Neural progenitor cell (in vitro differentiated cells): Measurements from ENCODE around the gene PADI4. TPM values are rescaled to one million over a fixed set of nuclear protein-coding genes. Genes with fewer than 3 reads are reported as not detected.

Experiments
- DNase-seq: peaks from one replicate; pipeline ENCODE4 v3.0.0-alpha.2; 2016; ENCODE audit warnings: low spot score
- H2AFZ ChIP-seq: fragments of 200-600 bp; sonication (generic); replicated peaks from 2 replicates; pipeline ENCODE4 v1.6.1; 2016; ENCODE audit warnings: antibody characterized with exemption
- H3F3A ChIP-seq: fragments of 200-600 bp; sonication (generic); 2 replicates; pipeline ENCODE4 v1.6.1; 2016; ENCODE audit warnings: antibody characterized with exemption, low read depth
- H3K27ac ChIP-seq: fragments of 200-600 bp; sonication (generic); 2 replicates; pipeline ENCODE4 v1.5.1; 2016; ENCODE audit warnings: mild to moderate bottlenecking
- H3K27me3 ChIP-seq: fragments of 200-600 bp; sonication (generic); 2 replicates; pipeline ENCODE4 v1.6.1; 2016; ENCODE audit warnings: mild to moderate bottlenecking, moderate library complexity
- H3K36me3 ChIP-seq: fragments of 200-600 bp; sonication (generic); 2 replicates; pipeline ENCODE4 v1.5.1; 2016
- H3K4me1 ChIP-seq: fragments of 200-600 bp; sonication (generic); 2 replicates; pipeline ENCODE4 v1.6.1; 2016; ENCODE audit warnings: mixed run types
- H3K4me2 ChIP-seq: fragments of 200-600 bp; sonication (generic); 2 replicates; pipeline ENCODE4 v1.6.1; 2016
- H3K4me3 ChIP-seq: fragments of 200-600 bp; sonication (generic); 2 replicates; pipeline ENCODE4 v1.5.1; 2016
- H3K79me2 ChIP-seq: fragments of 200-600 bp; sonication (generic); 2 replicates; pipeline ENCODE4 v1.6.1; 2016; ENCODE audit warnings: low read depth
- H3K9ac ChIP-seq: fragments of 200-600 bp; sonication (generic); 2 replicates; pipeline ENCODE4 v1.6.1; 2016
- H3K9me3 ChIP-seq: fragments of 200-600 bp; sonication (generic); 2 replicates; pipeline ENCODE4 v1.5.1; 2016; ENCODE audit warnings: low read depth
- H4K20me1 ChIP-seq: fragments of 200-600 bp; sonication (generic); 2 replicates; pipeline ENCODE4 v1.6.1; 2016; ENCODE audit warnings: low read depth
- H3K27ac Mint-ChIP-seq: 3 replicates; pipeline ENCODE4 v1.8.0; 2021; ENCODE audit warnings: mixed read lengths
- H3K27me3 Mint-ChIP-seq: 2 replicates; pipeline ENCODE4 v1.8.0; 2022; ENCODE audit warnings: low read depth, mild to moderate bottlenecking, inconsistent platforms, moderate library complexity, mixed read lengths; ENCODE audit not compliant: insufficient read depth
- H3K36me3 Mint-ChIP-seq: 3 replicates; pipeline ENCODE4 v1.8.0; 2021; ENCODE audit warnings: mixed read lengths
- H3K4me1 Mint-ChIP-seq: 3 replicates; pipeline ENCODE4 v1.8.0; 2021; ENCODE audit warnings: mixed read lengths
- H3K4me3 Mint-ChIP-seq: 3 replicates; pipeline ENCODE4 v1.8.0; 2021; ENCODE audit warnings: mild to moderate bottlenecking, moderate library complexity, mixed read lengths
- H3K9me3 Mint-ChIP-seq: 3 replicates; pipeline ENCODE4 v1.8.0; 2020; ENCODE audit warnings: mixed read lengths
- EZH2 ChIP-seq: fragments of 200-600 bp; sonication (generic); IDR thresholded peaks from 2 replicates; pipeline ENCODE4 v1.6.1; 2017; ENCODE audit warnings: antibody characterized with exemption, mild to moderate bottlenecking, moderate library complexity
- EZH2phosphoT487 ChIP-seq: fragments of 200-600 bp; sonication (generic); IDR thresholded peaks from 2 replicates; pipeline ENCODE4 v1.6.1; 2017; ENCODE audit warnings: antibody characterized with exemption
- total RNA-seq: library from RNA; depleted of rRNA; stranded (reverse); fragments of >200 nt; gene quantifications from 2 replicates; pipeline ENCODE4 v1.2.3, GENCODE V29; 2015; ENCODE audit warnings: low replicate concordance
- TF ChIP-seq, protein P1 (sequence below): fragments of 200-600 bp; sonication (generic); IDR thresholded peaks from 2 replicates; pipeline ENCODE4 v1.5.1; 2017; ENCODE audit warnings: antibody characterized with exemption, mild to moderate bottlenecking

Gene PADI4
- total RNA-seq, 1 donor from 2014 or later, result not detected

DNA sequence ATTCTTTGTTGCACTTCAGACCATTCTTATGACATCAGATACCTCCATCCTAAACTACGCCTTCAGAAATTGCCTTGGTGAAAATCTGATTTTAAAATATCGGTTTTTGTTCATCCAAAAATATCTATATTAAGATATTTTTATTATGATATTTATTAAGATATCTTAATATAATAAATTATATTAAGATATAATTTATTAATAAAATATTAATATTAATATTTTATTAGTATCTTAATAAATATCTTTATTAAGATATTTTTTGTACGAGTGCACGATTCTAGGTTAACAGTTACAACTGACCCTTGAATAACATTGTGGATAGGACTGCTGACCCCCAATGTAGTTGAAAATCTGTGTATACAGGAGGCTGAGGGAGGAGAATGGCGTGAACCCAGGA lies 20.9 kb downstream of the PADI4 start:
- no peaks in the 10 kb centered on the region for H3F3A ChIP-seq
- Mint-ChIP-seq H3K27me3 (no peaks in the 10 kb centered on the region), H3K27ac (no peak overlapping the region), H3K36me3 (no peaks in the 10 kb centered on the region), H3K4me1 (no peaks in the 10 kb centered on the region), H3K9me3 (peaks cover 4% of the 10 kb centered on the region), H3K4me3 (no peak overlapping the region)
- H3K36me3 ChIP-seq, result no peaks in the 10 kb centered on the region
- no peak overlapping the region for H3K27ac ChIP-seq
- H3K27me3 ChIP-seq, result no peaks in the 10 kb centered on the region
- DNase-seq, result no peak
- H3K9me3 ChIP-seq, result no peaks in the 10 kb centered on the region
- H3K4me1 ChIP-seq, result no peaks in the 10 kb centered on the region
- no peak overlapping the region for H3K4me2 ChIP-seq
- no peak overlapping the region for H2AFZ ChIP-seq
- H4K20me1 ChIP-seq, result no peaks in the 10 kb centered on the region
- no peak overlapping the region for H3K4me3 ChIP-seq
- no peaks in the 10 kb centered on the region for H3K79me2 ChIP-seq
- TF ChIP-seq EZH2 (no peak), EZH2phosphoT487 (no peak)
- TF ChIP-seq, protein P1, sequence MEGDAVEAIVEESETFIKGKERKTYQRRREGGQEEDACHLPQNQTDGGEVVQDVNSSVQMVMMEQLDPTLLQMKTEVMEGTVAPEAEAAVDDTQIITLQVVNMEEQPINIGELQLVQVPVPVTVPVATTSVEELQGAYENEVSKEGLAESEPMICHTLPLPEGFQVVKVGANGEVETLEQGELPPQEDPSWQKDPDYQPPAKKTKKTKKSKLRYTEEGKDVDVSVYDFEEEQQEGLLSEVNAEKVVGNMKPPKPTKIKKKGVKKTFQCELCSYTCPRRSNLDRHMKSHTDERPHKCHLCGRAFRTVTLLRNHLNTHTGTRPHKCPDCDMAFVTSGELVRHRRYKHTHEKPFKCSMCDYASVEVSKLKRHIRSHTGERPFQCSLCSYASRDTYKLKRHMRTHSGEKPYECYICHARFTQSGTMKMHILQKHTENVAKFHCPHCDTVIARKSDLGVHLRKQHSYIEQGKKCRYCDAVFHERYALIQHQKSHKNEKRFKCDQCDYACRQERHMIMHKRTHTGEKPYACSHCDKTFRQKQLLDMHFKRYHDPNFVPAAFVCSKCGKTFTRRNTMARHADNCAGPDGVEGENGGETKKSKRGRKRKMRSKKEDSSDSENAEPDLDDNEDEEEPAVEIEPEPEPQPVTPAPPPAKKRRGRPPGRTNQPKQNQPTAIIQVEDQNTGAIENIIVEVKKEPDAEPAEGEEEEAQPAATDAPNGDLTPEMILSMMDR, result no peak
- no peak overlapping the region for H3K9ac ChIP-seq

DNA sequence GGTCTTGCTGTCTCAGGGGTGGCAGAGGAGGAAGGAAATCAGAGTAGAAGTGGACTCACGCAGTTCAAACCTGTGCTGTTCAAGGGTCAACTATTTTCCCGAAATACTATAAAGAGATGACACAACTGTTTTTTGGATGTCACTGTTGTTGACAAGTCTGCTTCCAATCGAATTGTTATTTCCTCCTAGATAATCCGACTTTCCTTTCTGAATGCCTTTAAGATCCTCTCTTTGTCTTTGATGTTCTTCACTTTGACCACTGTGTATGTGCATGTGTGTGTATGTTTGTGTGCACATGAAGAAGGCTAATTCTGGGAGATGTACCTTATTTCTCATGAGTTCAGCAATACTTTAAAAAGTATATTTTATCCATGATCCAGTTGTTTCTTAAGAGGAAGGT lies 21.6 kb downstream of the PADI4 start:
- H3K27me3 Mint-ChIP-seq, result no peaks in the 10 kb centered on the region
- H3K36me3 ChIP-seq, result no peaks in the 10 kb centered on the region
- no peaks in the 10 kb centered on the region for H3F3A ChIP-seq
- no peak overlapping the region for H3K4me2 ChIP-seq
- no peak for DNase-seq
- H3K9ac ChIP-seq, result no peak overlapping the region
- no peaks in the 10 kb centered on the region for H3K79me2 ChIP-seq
- H4K20me1 ChIP-seq, result no peaks in the 10 kb centered on the region
- H3K36me3 Mint-ChIP-seq, result no peaks in the 10 kb centered on the region
- no peak overlapping the region for H3K27ac Mint-ChIP-seq
- H3K27ac ChIP-seq, result no peak overlapping the region
- H3K4me1 Mint-ChIP-seq, result no peaks in the 10 kb centered on the region
- H3K4me3 Mint-ChIP-seq, result no peak overlapping the region
- H3K9me3 Mint-ChIP-seq, result peaks cover 4% of the 10 kb centered on the region
- H3K9me3 ChIP-seq, result no peaks in the 10 kb centered on the region
- no peaks in the 10 kb centered on the region for H3K27me3 ChIP-seq
- H3K4me3 ChIP-seq, result no peak overlapping the region
- no peaks in the 10 kb centered on the region for H3K4me1 ChIP-seq
- no peak for TF ChIP-seq EZH2phosphoT487
- TF ChIP-seq EZH2, result no peak
- TF ChIP-seq, protein P1, result no peak
- no peak overlapping the region for H2AFZ ChIP-seq

DNA sequence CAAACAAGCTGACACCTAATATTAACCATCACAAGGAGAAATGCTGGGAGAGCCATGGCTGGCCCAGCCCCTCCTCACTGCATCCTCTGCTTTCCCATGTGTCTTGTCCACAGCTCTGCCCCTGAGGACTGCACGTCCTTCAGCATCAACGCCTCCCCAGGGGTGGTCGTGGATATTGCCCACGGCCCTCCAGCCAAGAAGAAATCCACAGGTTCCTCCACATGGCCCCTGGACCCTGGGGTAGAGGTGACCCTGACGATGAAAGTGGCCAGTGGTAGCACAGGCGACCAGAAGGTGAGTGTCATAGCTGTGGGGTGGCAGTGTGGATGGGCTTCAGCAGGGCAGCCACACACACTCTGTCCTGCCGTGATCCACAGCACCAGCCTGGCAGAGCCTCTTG lies 22.9 kb downstream of the PADI4 start:
- no peaks in the 10 kb centered on the region for H3K36me3 Mint-ChIP-seq
- no peaks in the 10 kb centered on the region for H3K27me3 Mint-ChIP-seq
- Histone ChIP-seq H3F3A (no peaks in the 10 kb centered on the region), H3K4me1 (no peaks in the 10 kb centered on the region), H3K4me2 (no peak overlapping the region), H3K9me3 (no peaks in the 10 kb centered on the region), H3K27me3 (no peaks in the 10 kb centered on the region), H4K20me1 (no peaks in the 10 kb centered on the region), H3K9ac (no peak overlapping the region), H3K36me3 (no peaks in the 10 kb centered on the region), H3K79me2 (no peaks in the 10 kb centered on the region), H2AFZ (no peak overlapping the region), H3K4me3 (no peak overlapping the region), H3K27ac (no peak overlapping the region)
- DNase-seq, result no peak
- peaks cover 4% of the 10 kb centered on the region for H3K9me3 Mint-ChIP-seq
- peaks cover 2% of the 10 kb centered on the region for H3K4me1 Mint-ChIP-seq
- TF ChIP-seq EZH2phosphoT487 (no peak), EZH2 (no peak)
- TF ChIP-seq, protein P1, result no peak
- no peak overlapping the region for H3K4me3 Mint-ChIP-seq
- no peak overlapping the region for H3K27ac Mint-ChIP-seq
